ENCODE measurements around the gene NTM. TPM values are rescaled to one million over a fixed set of nuclear protein-coding genes. Genes with fewer than 3 reads are reported as not detected.

NTM gene
- total RNA-seq, 1 experiment from 2014 or later: 16.4 TPM

GRCh38 chr11:132234878-132235277 is 864.5 kb downstream of the NTM start (continued):
- TF ChIP-seq ATF6 (CRISPR knock-in tag; IDR thresholded peaks at IDR 0.05): no peak
- TF ChIP-seq CBFB (CRISPR knock-in tag; IDR thresholded peaks at IDR 0.05; ENCODE audit: low read depth): no peak
- TF ChIP-seq FOXP4 (CRISPR knock-in tag; IDR thresholded peaks at IDR 0.05): no peak
- TF ChIP-seq RORB (CRISPR knock-in tag; IDR thresholded peaks at IDR 0.05): no peak
- TF ChIP-seq NFATC4 (CRISPR knock-in tag; IDR thresholded peaks at IDR 0.05): no peak
- TF ChIP-seq, protein P1, sequence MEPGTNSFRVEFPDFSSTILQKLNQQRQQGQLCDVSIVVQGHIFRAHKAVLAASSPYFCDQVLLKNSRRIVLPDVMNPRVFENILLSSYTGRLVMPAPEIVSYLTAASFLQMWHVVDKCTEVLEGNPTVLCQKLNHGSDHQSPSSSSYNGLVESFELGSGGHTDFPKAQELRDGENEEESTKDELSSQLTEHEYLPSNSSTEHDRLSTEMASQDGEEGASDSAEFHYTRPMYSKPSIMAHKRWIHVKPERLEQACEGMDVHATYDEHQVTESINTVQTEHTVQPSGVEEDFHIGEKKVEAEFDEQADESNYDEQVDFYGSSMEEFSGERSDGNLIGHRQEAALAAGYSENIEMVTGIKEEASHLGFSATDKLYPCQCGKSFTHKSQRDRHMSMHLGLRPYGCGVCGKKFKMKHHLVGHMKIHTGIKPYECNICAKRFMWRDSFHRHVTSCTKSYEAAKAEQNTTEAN (CRISPR knock-in tag; IDR thresholded peaks at IDR 0.05): no peak
- no peak for TF ChIP-seq E2F1 (CRISPR knock-in tag; IDR thresholded peaks at IDR 0.05)
- TF ChIP-seq ATF1 (CRISPR knock-in tag; IDR thresholded peaks at IDR 0.05): no peak

DNA sequence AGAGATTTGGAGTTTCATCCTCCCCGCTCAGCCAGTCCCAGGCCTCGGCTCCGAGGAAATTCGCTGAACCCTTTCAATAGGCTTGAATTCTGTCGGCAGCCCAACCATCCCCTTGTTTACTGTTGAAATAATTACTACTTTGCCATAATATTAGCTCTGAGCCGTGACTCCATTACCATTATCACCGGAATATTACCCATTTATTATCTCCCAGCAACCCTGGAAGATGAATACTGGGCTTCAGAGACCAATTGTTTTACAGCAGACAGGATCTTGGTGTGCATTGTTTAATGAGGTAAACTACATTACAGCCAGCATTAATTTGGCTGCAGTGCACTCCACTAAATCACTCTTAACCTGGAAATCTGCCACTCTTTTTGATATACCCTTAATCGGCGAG is 867.4 kb downstream of the NTM start:
- TF ChIP-seq CBFB (CRISPR knock-in tag; IDR thresholded peaks at IDR 0.05; ENCODE audit: low read depth): no peak
- no peak for TF ChIP-seq AFF4 (CRISPR knock-in tag; IDR thresholded peaks at IDR 0.05; ENCODE audit: borderline replicate concordance)
- ATAC-seq (no peak), DNase-seq (ENCODE audit: low spot score) (no peak)
- Mint-ChIP-seq H3K4me3 (no peak overlapping the region), H3K36me3 (no peaks in the 10 kb centered on the region), H3K27ac (no peak overlapping the region), H3K9me3 (no peaks in the 10 kb centered on the region), H3K4me1 (peaks cover 15% of the 10 kb centered on the region), H3K27me3 (ENCODE audit: low read depth) (no peaks in the 10 kb centered on the region)
- POLR2A ChIA-PET: no interaction called here
- CTCF ChIA-PET: interaction anchor here (1.6 kb wide), 1 partner anchor 75 kb away, joined by 5 read pairs; no protein-coding TSS in a partner anchor

GRCh38 chr11:132238331-132238866 is 868.0 kb downstream of the NTM start:
- ChIA-PET POLR2A (no interaction called here), CTCF (interaction anchor here (1.6 kb wide), 1 partner anchor 74 kb away, joined by 5 read pairs; no protein-coding TSS in a partner anchor)
- no peaks in the 10 kb centered on the region for H3K27me3 Mint-ChIP-seq (ENCODE audit: low read depth)
- ATAC-seq (no peak), DNase-seq (ENCODE audit: low spot score) (no peak)
- H3K4me1 Mint-ChIP-seq: peaks cover 21% of the 10 kb centered on the region
- H3K36me3 Mint-ChIP-seq: no peaks in the 10 kb centered on the region
- H3K27ac Mint-ChIP-seq: no peak overlapping the region
- H3K9me3 Mint-ChIP-seq: no peaks in the 10 kb centered on the region
- H3K4me3 Mint-ChIP-seq: no peak overlapping the region
- no peak for TF ChIP-seq JAZF1 (CRISPR knock-in tag; IDR thresholded peaks at IDR 0.05)
- TF ChIP-seq ELF4 (CRISPR knock-in tag; IDR thresholded peaks at IDR 0.05; ENCODE audit: low read depth): no peak
- no peak for TF ChIP-seq ZBTB21 (CRISPR knock-in tag; IDR thresholded peaks at IDR 0.05; ENCODE audit: borderline replicate concordance)
- TF ChIP-seq PRDM15 (CRISPR knock-in tag; IDR thresholded peaks at IDR 0.05): no peak
- no peak for TF ChIP-seq MYBL2 (CRISPR knock-in tag; IDR thresholded peaks at IDR 0.05)
- TF ChIP-seq, protein P2, sequence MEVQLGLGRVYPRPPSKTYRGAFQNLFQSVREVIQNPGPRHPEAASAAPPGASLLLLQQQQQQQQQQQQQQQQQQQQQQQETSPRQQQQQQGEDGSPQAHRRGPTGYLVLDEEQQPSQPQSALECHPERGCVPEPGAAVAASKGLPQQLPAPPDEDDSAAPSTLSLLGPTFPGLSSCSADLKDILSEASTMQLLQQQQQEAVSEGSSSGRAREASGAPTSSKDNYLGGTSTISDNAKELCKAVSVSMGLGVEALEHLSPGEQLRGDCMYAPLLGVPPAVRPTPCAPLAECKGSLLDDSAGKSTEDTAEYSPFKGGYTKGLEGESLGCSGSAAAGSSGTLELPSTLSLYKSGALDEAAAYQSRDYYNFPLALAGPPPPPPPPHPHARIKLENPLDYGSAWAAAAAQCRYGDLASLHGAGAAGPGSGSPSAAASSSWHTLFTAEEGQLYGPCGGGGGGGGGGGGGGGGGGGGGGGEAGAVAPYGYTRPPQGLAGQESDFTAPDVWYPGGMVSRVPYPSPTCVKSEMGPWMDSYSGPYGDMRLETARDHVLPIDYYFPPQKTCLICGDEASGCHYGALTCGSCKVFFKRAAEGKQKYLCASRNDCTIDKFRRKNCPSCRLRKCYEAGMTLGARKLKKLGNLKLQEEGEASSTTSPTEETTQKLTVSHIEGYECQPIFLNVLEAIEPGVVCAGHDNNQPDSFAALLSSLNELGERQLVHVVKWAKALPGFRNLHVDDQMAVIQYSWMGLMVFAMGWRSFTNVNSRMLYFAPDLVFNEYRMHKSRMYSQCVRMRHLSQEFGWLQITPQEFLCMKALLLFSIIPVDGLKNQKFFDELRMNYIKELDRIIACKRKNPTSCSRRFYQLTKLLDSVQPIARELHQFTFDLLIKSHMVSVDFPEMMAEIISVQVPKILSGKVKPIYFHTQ (CRISPR knock-in tag; IDR thresholded peaks at IDR 0.05): no peak
- TF ChIP-seq CREB1 (CRISPR knock-in tag; IDR thresholded peaks at IDR 0.05): no peak
